Spleen (tissue), 11 donors: ENCODE measurements around the gene HOXC12. TPM values are rescaled to one million over a fixed set of nuclear protein-coding genes. Genes with fewer than 3 reads are reported as not detected.

Experiments used
- DNase-seq: peaks from one replicate; pipeline ENCODE4 v3.0.0-alpha.2; 2020
- H3K27ac ChIP-seq, 8 donors: fragments of 200-600 bp; sonication (generic) in 7 of 8; 1 replicate in 4 of 8; 2 replicates in 4 of 8; pipeline versions ENCODE4 v1.5.0 to v1.8.0; 2016 to 2021; ENCODE audit warnings: inconsistent platforms in 4 of 8, mild to moderate bottlenecking in 4 of 8, moderate library complexity in 1 of 8
- H3K27me3 ChIP-seq, 7 donors: fragments of 200-600 bp; sonication (generic) in 6 of 7; replicated peaks in 1 of 7; 1 replicate in 4 of 7; 2 replicates in 3 of 7; pipeline versions ENCODE4 v1.5.0 to v1.8.0; 2016 to 2021; ENCODE audit warnings: inconsistent platforms in 3 of 7, mild to moderate bottlenecking in 1 of 7
- H3K36me3 ChIP-seq, 6 donors: fragments of 200-600 bp; sonication (generic) in 5 of 6; 1 replicate in 4 of 6; 2 replicates in 2 of 6; pipeline versions ENCODE4 v1.5.0 to v1.8.0; 2016 to 2021; ENCODE audit warnings: inconsistent platforms in 2 of 6
- H3K4me1 ChIP-seq, 6 donors: fragments of 200-600 bp; sonication (generic) in 5 of 6; 1 replicate in 3 of 6; 2 replicates in 3 of 6; pipeline versions ENCODE4 v1.5.0 to v1.8.0; 2016 to 2021; ENCODE audit warnings: inconsistent platforms in 3 of 6
- H3K4me3 ChIP-seq, 8 donors: fragments of 200-600 bp; sonication (generic) in 7 of 8; 1 replicate in 4 of 8; 2 replicates in 4 of 8; pipeline versions ENCODE4 v1.5.0 to v1.8.0; 2016 to 2021; ENCODE audit warnings: inconsistent platforms in 4 of 8, mild to moderate bottlenecking in 4 of 8, moderate library complexity in 2 of 8
- H3K9me3 ChIP-seq, 8 donors: fragments of 200-600 bp; sonication (generic) in 7 of 8; 1 replicate in 4 of 8; 2 replicates in 4 of 8; pipeline versions ENCODE4 v1.5.0 to v1.8.0; 2016 to 2021; ENCODE audit warnings: inconsistent platforms in 4 of 8
- CTCF ChIP-seq, 11 experiments: fragments of 200-600 bp in 7 of 11; fragments of 450-650 bp in 4 of 11; sonication (generic) in 4 of 11; IDR thresholded peaks in 8 of 11; conservative IDR thresholded peaks in 3 of 11; 1 replicate in 7 of 11; 2 replicates in 4 of 11; pipeline versions ENCODE4 v1.4.0 to v1.8.0; 2016 to 2021; ENCODE audit warnings: antibody characterized with exemption in 11 of 11, inconsistent platforms in 4 of 11, mild to moderate bottlenecking in 1 of 11
- POLR2A ChIP-seq, 3 donors: fragments of 450-650 bp; IDR thresholded peaks; one replicate each; pipeline ENCODE4 v1.5.1; 2017; ENCODE audit warnings: antibody characterized with exemption in 3 of 3, mild to moderate bottlenecking in 1 of 3
- POLR2AphosphoS5 ChIP-seq, 3 donors: sonication (generic); formaldehyde crosslinking; IDR thresholded peaks; one replicate each; pipeline ENCODE4 v1.5.1; 2017; ENCODE audit warnings: antibody characterized with exemption in 3 of 3
- WGBS, 5 donors: extraction: QIAGEN DNeasy Blood & Tissue Kit in 3 of 5; methylation state at CpG; one replicate each; pipeline versions ENCODE4 v1.1.5 to v1.1.7; 2013 to 2018; 5-methylcytosine and 5-hydroxymethylcytosine counted together
- intact Hi-C: fragments of 100-400 bp; cut with DNase I; formaldehyde crosslinking; loops from one replicate; pipeline ENCODE4 v1.15.0; 2023; ENCODE audit warnings: low total_unique reads
- polyA plus RNA-seq, 3 donors: library from polyadenylated mRNA; stranded (reverse); fragments of 200-250 nt; gene quantifications; one replicate each; pipeline ENCODE4 v1.2.1, GENCODE V29; 2013
- total RNA-seq, 7 donors: library from RNA; depleted of rRNA in 3 of 7; stranded (reverse); fragments of >200 nt in 3 of 7; fragmentation: NEBNext Ultra II Directional in 4 of 7; extraction: Animal tissue kit (Norgen Biotek cat#: 25700) in 4 of 7; gene quantifications; one replicate each; pipeline versions ENCODE4 v1.1.0 to v1.2.1, GENCODE V29; 2016 to 2021
- donor health status: healthy with polysubstance abuse.
- donor health status: DM: no; HTN: no; CAD: no; lungs with moderate emphysema.
- donor health status: DM: no; HTN: no; CAD: no.
- donor health status: Bipolar disorder and iron deficiency.
- donor health status: healthy.
- donor health status: DM: no; HTN: no; CAD: no.
- donor health status: DM: yes; HTN: yes; CAD: no.

HOXC12 gene
- total and polyA plus RNA-seq, 10 donors = not detected

GRCh38 chr12:53930591-53931255 is 24.0 kb upstream of the HOXC12 start:
- H3K27me3 ChIP-seq = peaks cover 8 to 100% (median 93%) of the 10 kb centered on the region in 7 donors

GRCh38 chr12:53931844-53932581 is 22.7 kb upstream of the HOXC12 start:
- TF ChIP-seq POLR2AphosphoS5 (IDR thresholded peaks at IDR 0.05) (no peak), POLR2A (IDR thresholded peaks at IDR 0.05) (no peak), CTCF (IDR thresholded peaks at IDR 0.05 in 8 of 11, conservative IDR thresholded peaks at IDR 0.05 in 3 of 11) (no peak)
- Histone ChIP-seq H3K4me1 (peaks cover 0 to 12% (median 7%) of the 10 kb centered on the region in 6 donors), H3K4me3 (no peak overlapping the region), H3K36me3 (no peaks in the 10 kb centered on the region), H3K27me3 (peaks cover 11 to 100% (median 93%) of the 10 kb centered on the region in 7 donors), H3K27ac (no peak overlapping the region), H3K9me3 (no peaks in the 10 kb centered on the region)
- intact Hi-C loops = no loop called here
- WGBS, 5 donors = 29 to 40% (median 32%) methylated on average over 4 of the region's 4 CpGs
- no peak for DNase-seq

More at GRCh38 chr12:53930591-53931255, 24.0 kb upstream of the HOXC12 start:
- 6 to 13% (median 9%) methylated on average over 30 of the region's 30 CpGs for WGBS, 5 donors
- no peaks in the 10 kb centered on the region for H3K36me3 ChIP-seq
- H3K27ac ChIP-seq = no peak overlapping the region
- TF ChIP-seq POLR2A (IDR thresholded peaks at IDR 0.05) (no peak), CTCF (IDR thresholded peaks at IDR 0.05 in 8 of 11, conservative IDR thresholded peaks at IDR 0.05 in 3 of 11) (no peak), POLR2AphosphoS5 (IDR thresholded peaks at IDR 0.05) (no peak)
- H3K9me3 ChIP-seq = no peaks in the 10 kb centered on the region
- H3K4me3 ChIP-seq = no peak overlapping the region
- no peak for DNase-seq
- H3K4me1 ChIP-seq = peaks cover 0 to 8% (median 6%) of the 10 kb centered on the region in 6 donors
- intact Hi-C loops = no loop called here

- no peak for DNase-seq
- H3K4me3 ChIP-seq = no peak overlapping the region
- no peaks in the 10 kb centered on the region for H3K36me3 ChIP-seq
- no peaks in the 10 kb centered on the region for H3K9me3 ChIP-seq
- TF ChIP-seq POLR2AphosphoS5 (IDR thresholded peaks at IDR 0.05) = no peak
- no peak for TF ChIP-seq CTCF (IDR thresholded peaks at IDR 0.05 in 8 of 11, conservative IDR thresholded peaks at IDR 0.05 in 3 of 11)
- no peak for TF ChIP-seq POLR2A (IDR thresholded peaks at IDR 0.05)
- intact Hi-C loops = no loop called here
- H3K27me3 ChIP-seq = peaks cover 16 to 100% (median 93%) of the 10 kb centered on the region in 7 donors
- 26 to 33% (median 31%) methylated on average over 4 of the region's 4 CpGs for WGBS, 5 donors
- peaks cover 0 to 12% (median 7%) of the 10 kb centered on the region in 6 donors for H3K4me1 ChIP-seq
- no peak overlapping the region for H3K27ac ChIP-seq
These were observed 21.8 kb upstream of the HOXC12 start for GRCh38 chr12:53932915-53933314.
